Neural progenitor cell (in vitro differentiated cells): ENCODE data around the gene SYT6. TPM values are rescaled to one million over a fixed set of nuclear protein-coding genes. Genes with fewer than 3 reads are reported as not detected.

Experiments used
- DNase-seq: peaks from one replicate; pipeline ENCODE4 v3.0.0-alpha.2; 2016; ENCODE audit warnings: low spot score
- H2AFZ ChIP-seq: fragments of 200-600 bp; sonication (generic); replicated peaks from 2 replicates; pipeline ENCODE4 v1.6.1; 2016; ENCODE audit warnings: antibody characterized with exemption
- H3F3A ChIP-seq: fragments of 200-600 bp; sonication (generic); 2 replicates; pipeline ENCODE4 v1.6.1; 2016; ENCODE audit warnings: antibody characterized with exemption, low read depth
- H3K27ac ChIP-seq: fragments of 200-600 bp; sonication (generic); 2 replicates; pipeline ENCODE4 v1.5.1; 2016; ENCODE audit warnings: mild to moderate bottlenecking
- H3K27me3 ChIP-seq: fragments of 200-600 bp; sonication (generic); 2 replicates; pipeline ENCODE4 v1.6.1; 2016; ENCODE audit warnings: mild to moderate bottlenecking, moderate library complexity
- H3K36me3 ChIP-seq: fragments of 200-600 bp; sonication (generic); 2 replicates; pipeline ENCODE4 v1.5.1; 2016
- H3K4me1 ChIP-seq: fragments of 200-600 bp; sonication (generic); 2 replicates; pipeline ENCODE4 v1.6.1; 2016; ENCODE audit warnings: mixed run types
- H3K4me2 ChIP-seq: fragments of 200-600 bp; sonication (generic); 2 replicates; pipeline ENCODE4 v1.6.1; 2016
- H3K4me3 ChIP-seq: fragments of 200-600 bp; sonication (generic); 2 replicates; pipeline ENCODE4 v1.5.1; 2016
- H3K79me2 ChIP-seq: fragments of 200-600 bp; sonication (generic); 2 replicates; pipeline ENCODE4 v1.6.1; 2016; ENCODE audit warnings: low read depth
- H3K9ac ChIP-seq: fragments of 200-600 bp; sonication (generic); 2 replicates; pipeline ENCODE4 v1.6.1; 2016
- H3K9me3 ChIP-seq: fragments of 200-600 bp; sonication (generic); 2 replicates; pipeline ENCODE4 v1.5.1; 2016; ENCODE audit warnings: low read depth
- H4K20me1 ChIP-seq: fragments of 200-600 bp; sonication (generic); 2 replicates; pipeline ENCODE4 v1.6.1; 2016; ENCODE audit warnings: low read depth
- H3K27ac Mint-ChIP-seq: 3 replicates; pipeline ENCODE4 v1.8.0; 2021; ENCODE audit warnings: mixed read lengths
- H3K27me3 Mint-ChIP-seq: 2 replicates; pipeline ENCODE4 v1.8.0; 2022; ENCODE audit warnings: low read depth, mild to moderate bottlenecking, inconsistent platforms, moderate library complexity, mixed read lengths; ENCODE audit not compliant: insufficient read depth
- H3K36me3 Mint-ChIP-seq: 3 replicates; pipeline ENCODE4 v1.8.0; 2021; ENCODE audit warnings: mixed read lengths
- H3K4me1 Mint-ChIP-seq: 3 replicates; pipeline ENCODE4 v1.8.0; 2021; ENCODE audit warnings: mixed read lengths
- H3K4me3 Mint-ChIP-seq: 3 replicates; pipeline ENCODE4 v1.8.0; 2021; ENCODE audit warnings: mild to moderate bottlenecking, moderate library complexity, mixed read lengths
- H3K9me3 Mint-ChIP-seq: 3 replicates; pipeline ENCODE4 v1.8.0; 2020; ENCODE audit warnings: mixed read lengths
- CTCF ChIP-seq: fragments of 200-600 bp; sonication (generic); IDR thresholded peaks from 2 replicates; pipeline ENCODE4 v1.5.1; 2017; ENCODE audit warnings: antibody characterized with exemption, mild to moderate bottlenecking
- EZH2 ChIP-seq: fragments of 200-600 bp; sonication (generic); IDR thresholded peaks from 2 replicates; pipeline ENCODE4 v1.6.1; 2017; ENCODE audit warnings: antibody characterized with exemption, mild to moderate bottlenecking, moderate library complexity
- EZH2phosphoT487 ChIP-seq: fragments of 200-600 bp; sonication (generic); IDR thresholded peaks from 2 replicates; pipeline ENCODE4 v1.6.1; 2017; ENCODE audit warnings: antibody characterized with exemption
- total RNA-seq: library from RNA; depleted of rRNA; stranded (reverse); fragments of >200 nt; gene quantifications from 2 replicates; pipeline ENCODE4 v1.2.3, GENCODE V29; 2015; ENCODE audit warnings: low replicate concordance

The SYT6 gene
- total RNA-seq, 1 donor from 2014 or later = 8.1 TPM

GRCh38 chr1:114134518-114134917, 19.2 kb downstream of the SYT6 start:
- H3K27ac ChIP-seq = no peak overlapping the region
- H3K9ac ChIP-seq = no peak overlapping the region
- peaks cover 9% of the 10 kb centered on the region for H3K36me3 Mint-ChIP-seq
- no peaks in the 10 kb centered on the region for H3K9me3 ChIP-seq
- peaks cover 4% of the 10 kb centered on the region for H3K27me3 Mint-ChIP-seq
- no peak overlapping the region for H3K4me3 ChIP-seq
- TF ChIP-seq CTCF (no peak), EZH2 (no peak), EZH2phosphoT487 (no peak)
- H3F3A ChIP-seq = peaks cover 10% of the 10 kb centered on the region
- H3K79me2 ChIP-seq = peaks cover 13% of the 10 kb centered on the region
- DNase-seq = no peak
- H3K4me1 ChIP-seq = peaks cover 16% of the 10 kb centered on the region
- H4K20me1 ChIP-seq = peaks cover 7% of the 10 kb centered on the region
- no peaks in the 10 kb centered on the region for H3K27me3 ChIP-seq
- no peaks in the 10 kb centered on the region for H3K36me3 ChIP-seq
- peaks cover 16% of the 10 kb centered on the region for H3K4me1 Mint-ChIP-seq
- no peak overlapping the region for H3K27ac Mint-ChIP-seq
- H3K4me2 ChIP-seq = no peak overlapping the region
- H3K9me3 Mint-ChIP-seq = no peaks in the 10 kb centered on the region
- H3K4me3 Mint-ChIP-seq = no peak overlapping the region
- no peak overlapping the region for H2AFZ ChIP-seq

- Histone ChIP-seq H3K36me3 (no peaks in the 10 kb centered on the region), H3K9ac (no peak overlapping the region), H3K4me3 (no peak overlapping the region), H3K4me1 (peaks cover 16% of the 10 kb centered on the region), H3K79me2 (peaks cover 13% of the 10 kb centered on the region), H3K27ac (no peak overlapping the region), H4K20me1 (peaks cover 7% of the 10 kb centered on the region), H3F3A (peaks cover 10% of the 10 kb centered on the region), H3K9me3 (no peaks in the 10 kb centered on the region), H2AFZ (no peak overlapping the region), H3K27me3 (no peaks in the 10 kb centered on the region), H3K4me2 (no peak overlapping the region)
- Mint-ChIP-seq H3K27ac (no peak overlapping the region), H3K4me1 (peaks cover 16% of the 10 kb centered on the region), H3K36me3 (peaks cover 7% of the 10 kb centered on the region), H3K4me3 (no peak overlapping the region), H3K9me3 (no peaks in the 10 kb centered on the region), H3K27me3 (peaks cover 3% of the 10 kb centered on the region)
- no peak for DNase-seq
- TF ChIP-seq CTCF = no peak
- TF ChIP-seq EZH2phosphoT487 = no peak
- no peak for TF ChIP-seq EZH2
Measured at GRCh38 chr1:114133129-114133528, 20.5 kb downstream of the SYT6 start.

- no peak overlapping the region for H2AFZ ChIP-seq
- Mint-ChIP-seq H3K27me3 (peaks cover 2% of the 10 kb centered on the region), H3K9me3 (no peaks in the 10 kb centered on the region), H3K36me3 (peaks cover 4% of the 10 kb centered on the region), H3K4me3 (no peak overlapping the region), H3K4me1 (peaks cover 16% of the 10 kb centered on the region), H3K27ac (no peak overlapping the region)
- TF ChIP-seq EZH2 (no peak), EZH2phosphoT487 (no peak), CTCF (no peak)
- H3K4me3 ChIP-seq = no peak overlapping the region
- peaks cover 13% of the 10 kb centered on the region for H3K79me2 ChIP-seq
- H3F3A ChIP-seq = peaks cover 10% of the 10 kb centered on the region
- H3K9me3 ChIP-seq = no peaks in the 10 kb centered on the region
- no peak overlapping the region for H3K9ac ChIP-seq
- no peak for DNase-seq
- no peaks in the 10 kb centered on the region for H3K27me3 ChIP-seq
- H3K4me2 ChIP-seq = no peak overlapping the region
- peaks cover 16% of the 10 kb centered on the region for H3K4me1 ChIP-seq
- peaks cover 7% of the 10 kb centered on the region for H4K20me1 ChIP-seq
- no peaks in the 10 kb centered on the region for H3K36me3 ChIP-seq
- no peak overlapping the region for H3K27ac ChIP-seq
Measured at GRCh38 chr1:114131526-114132220, 22.0 kb downstream of the SYT6 start.
